Activated CD4-positive, alpha-beta T cell treated with anti-CD3 and anti-CD28 coated beads for 48 hours (primary cell): ENCODE measurements around the gene LOXHD1.

Source experiments
- DNase-seq: peaks from one replicate; pipeline ENCODE4 v3.0.0-alpha.2; 2020

LOXHD1 gene

DNA sequence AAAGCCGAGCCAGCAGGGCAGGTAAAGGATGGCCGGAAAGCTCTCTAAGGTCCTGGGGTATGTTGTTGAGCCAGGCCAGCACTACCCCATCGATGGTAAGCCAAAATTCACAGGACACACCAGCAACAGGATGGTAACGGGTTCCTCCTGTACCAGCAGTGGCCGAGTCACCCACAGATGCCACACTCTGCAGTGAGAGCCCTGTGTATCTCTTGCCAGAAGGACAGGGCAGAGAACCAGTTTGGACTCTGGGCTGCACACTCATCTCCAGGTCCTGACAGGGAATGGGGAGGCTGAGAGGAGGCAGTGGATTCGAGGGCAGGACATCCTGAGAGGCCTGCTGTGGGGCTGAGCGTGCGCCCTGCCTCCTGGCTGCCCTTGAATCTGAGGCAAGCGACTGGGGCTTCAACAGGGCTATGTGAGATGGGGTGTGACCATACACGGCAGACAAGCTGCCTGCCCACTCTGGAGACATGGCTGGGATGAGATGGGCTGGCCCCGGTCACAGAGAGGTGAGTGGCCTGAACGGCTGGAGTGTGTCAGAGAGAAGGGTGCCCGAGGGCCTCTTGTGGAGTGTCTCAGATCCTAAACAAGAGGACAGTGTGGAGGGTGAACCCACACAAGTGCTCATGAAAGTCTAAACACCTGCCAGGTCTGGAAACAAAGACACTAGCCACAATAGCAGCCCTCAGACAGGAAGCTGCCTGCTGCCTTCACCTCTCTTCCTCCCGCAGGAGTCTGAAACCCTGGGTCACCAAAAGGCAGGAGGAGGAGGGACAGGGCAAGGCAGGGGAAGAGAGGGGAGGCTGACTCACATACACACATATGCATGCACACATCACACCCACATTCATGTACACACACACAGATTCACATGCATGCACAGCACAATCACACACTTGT is 182.3 kb downstream of the LOXHD1 start:
- DNase-seq: no peak

- DNase-seq: no peak
These were observed 185.1 kb downstream of the LOXHD1 start for GRCh38 chr18:46471809-46472498.

DNA sequence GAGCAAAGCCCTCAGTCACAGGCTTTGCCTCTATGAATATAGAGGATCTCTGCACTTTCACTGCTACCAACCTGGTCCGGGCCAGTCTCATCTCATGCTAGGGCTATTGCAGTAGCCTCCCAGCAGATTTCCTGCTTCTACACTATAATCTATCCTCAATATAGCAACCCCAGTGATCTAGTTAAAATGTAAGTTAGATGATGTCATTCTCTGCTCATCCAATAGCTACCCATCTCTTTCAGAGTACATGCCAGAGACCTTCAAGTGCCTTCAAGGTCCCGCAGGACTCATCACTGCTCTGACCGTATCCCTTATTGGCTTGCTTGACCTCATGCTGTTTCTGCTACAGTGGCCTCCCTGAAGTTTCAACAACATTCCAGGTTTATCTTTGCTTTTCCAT is 186.3 kb downstream of the LOXHD1 start:
- DNase-seq: no peak

DNA sequence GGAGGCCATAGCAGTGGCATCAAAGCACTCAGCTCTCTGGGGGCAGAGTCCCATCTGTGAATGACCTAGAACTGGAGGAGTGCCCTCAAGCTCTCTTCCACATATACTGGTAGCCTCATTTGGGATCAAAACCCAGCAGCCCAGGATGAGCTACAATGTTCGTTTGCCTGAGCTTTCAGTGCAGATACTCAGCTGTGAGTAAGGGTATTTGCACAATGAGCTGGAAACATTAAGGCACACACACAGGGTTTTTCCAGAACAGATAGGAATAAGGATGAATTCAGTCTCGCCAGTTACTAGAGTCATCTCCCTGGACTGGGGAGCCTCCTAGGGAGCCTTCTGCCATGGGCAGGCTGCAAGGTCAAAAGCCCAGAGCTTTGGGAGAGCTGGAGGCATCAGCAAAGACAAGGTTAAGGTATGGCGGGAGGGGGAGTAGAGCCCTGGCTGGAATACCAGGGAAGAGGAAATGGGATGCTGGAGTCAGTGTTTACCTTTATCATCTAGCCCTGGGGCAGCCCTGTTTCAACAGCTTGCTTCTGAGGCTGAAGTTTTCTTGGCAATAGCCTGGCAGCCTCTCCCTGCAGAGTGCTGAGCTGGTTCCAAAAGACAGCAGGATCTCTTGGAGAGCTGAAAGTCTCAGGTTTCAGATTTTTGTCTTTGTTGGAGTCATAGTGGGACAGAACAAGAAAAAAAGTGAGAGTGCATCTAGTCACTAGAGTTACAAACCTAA is 187.7 kb downstream of the LOXHD1 start:
- DNase-seq: no peak

DNA sequence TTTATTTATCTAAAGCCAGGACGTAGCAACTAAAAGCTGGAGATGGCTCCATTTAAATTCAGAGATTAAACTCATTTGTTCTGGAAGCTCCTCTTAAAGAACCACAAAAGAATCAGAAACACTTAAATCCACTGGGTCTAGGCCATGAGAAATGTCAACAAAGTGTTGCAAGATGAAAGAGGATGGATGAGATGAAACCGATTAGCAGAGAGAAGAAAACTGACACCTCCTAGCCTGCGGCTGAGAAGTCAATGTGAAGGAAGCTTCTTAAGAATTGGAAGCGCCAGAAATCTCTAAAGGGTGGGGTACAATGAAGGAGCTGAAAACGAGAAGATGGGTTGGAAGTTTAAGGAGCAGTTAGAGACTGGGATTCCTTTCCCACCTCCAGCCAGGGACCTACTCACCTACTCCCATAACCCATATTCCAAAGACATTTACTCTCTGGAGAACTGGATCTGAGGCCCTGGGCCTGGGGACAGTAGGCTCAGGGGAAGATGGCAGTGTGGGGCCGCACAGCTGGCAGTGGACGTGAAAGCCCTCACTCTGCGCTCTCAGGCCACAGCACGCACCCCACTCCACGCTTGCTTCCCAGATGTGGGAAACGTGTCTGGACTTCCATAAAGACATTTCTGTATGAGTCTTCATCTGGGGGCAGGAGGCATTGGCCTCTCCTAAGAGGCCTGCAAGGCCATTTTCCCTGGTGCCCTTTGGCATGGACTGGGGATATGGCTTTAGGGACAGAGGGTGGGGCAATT is 188.4 kb downstream of the LOXHD1 start:
- DNase-seq: no peak

- DNase-seq: no peak
These were observed 190.5 kb downstream of the LOXHD1 start for GRCh38 chr18:46466234-46467160.

- no peak for DNase-seq
These were observed 191.9 kb downstream of the LOXHD1 start for GRCh38 chr18:46464926-46465655.

DNA sequence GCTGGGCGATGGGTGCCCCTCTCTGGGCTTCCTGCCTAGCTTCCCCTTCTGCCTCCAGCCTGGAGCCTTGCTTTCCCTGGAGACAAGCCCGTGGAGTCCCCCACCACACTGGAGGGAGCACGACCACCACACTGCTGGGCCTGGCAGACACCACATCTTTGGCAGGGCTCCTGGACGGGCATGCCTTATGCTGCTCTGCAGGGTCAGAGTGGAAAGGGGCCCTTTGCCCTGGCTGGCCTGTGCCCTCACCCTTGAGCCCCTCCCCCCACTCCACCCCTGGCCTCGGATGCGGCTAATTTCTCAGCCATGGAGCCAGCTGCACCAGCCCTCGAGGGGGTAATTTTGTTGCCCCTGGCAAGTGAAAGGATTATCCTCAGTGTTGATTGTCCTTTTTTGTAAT is 194.5 kb downstream of the LOXHD1 start:
- no peak for DNase-seq

DNA sequence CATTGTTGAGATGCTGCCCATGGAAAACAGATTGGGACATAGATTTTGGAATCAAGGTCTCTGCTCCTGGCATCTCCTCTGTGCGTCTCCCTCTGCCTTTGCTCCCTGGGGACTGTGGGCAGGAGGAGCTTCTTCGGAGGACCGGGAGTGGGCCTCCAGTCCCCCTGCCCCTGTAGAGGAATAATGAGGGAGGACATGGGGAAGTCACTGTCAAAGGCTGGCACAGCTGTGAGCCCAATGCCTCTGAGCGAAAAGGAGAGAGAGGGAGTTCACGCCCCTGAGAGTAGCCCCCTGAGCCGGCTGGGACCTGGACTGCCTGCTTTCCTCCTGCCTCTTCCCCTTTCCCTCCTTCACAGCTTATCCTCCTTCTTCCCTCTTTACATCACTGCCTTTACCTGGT is 195.0 kb downstream of the LOXHD1 start:
- DNase-seq: no peak

- no peak for DNase-seq
These were observed 196.3 kb downstream of the LOXHD1 start for GRCh38 chr18:46460754-46461153.

DNA sequence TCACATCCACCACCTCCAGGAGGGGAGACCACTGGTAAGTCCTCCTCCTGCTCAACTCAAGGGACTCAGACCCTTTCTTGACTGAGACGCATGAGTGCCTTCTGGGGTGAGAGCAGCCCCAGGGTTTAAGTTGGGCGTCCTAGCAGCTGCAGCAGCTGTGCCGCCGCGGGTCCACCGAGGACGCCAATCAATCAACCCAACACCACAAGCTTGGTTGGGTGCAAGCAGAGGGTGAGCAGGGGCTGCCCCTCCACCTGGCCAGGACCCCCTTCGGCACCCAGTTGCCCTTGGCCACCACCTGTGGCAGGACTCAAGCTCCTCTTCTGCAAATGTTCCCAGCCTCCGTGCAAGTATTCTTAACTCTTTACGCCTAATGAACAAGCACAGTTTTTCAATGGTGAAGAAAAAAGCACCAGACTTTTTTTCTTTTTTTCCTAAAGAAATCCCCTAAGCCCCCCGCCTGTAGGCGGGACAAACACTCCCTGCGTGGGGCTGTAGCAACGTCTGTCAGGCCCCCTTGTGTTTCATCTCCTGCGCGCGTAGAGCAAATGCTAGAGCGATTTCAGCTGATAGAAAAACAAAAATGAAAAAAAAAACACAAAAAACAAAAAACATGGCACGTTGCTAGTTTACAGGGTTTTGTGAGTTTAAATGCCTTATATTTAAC is 197.1 kb downstream of the LOXHD1 start:
- no peak for DNase-seq

- DNase-seq: no peak
These were observed 198.5 kb downstream of the LOXHD1 start for GRCh38 chr18:46458472-46458871.

DNA sequence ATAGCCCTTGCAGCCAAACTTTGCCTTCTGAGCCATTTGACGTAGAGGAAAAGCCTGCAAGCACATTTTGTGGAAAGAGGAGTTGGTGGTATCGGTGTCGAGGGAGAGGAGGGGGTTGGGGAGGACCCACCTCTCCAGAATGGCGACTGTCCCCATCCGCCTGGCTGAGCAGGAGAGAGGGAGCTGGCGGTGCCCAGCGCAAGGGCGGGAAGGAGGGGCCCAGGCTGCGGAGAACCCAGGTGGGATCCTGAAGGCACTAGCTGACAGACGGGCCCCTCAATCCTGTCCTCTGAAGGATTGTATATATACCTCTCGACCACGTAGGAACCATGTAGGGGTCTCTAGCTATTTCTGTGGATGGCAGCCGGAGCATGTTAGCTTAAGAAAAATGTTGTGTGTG is 200.3 kb downstream of the LOXHD1 start:
- no peak for DNase-seq

GRCh38 chr18:46452820-46453219 is 204.2 kb downstream of the LOXHD1 start:
- DNase-seq: no peak

GRCh38 chr18:46449499-46449898 is 207.5 kb downstream of the LOXHD1 start:
- DNase-seq: no peak

DNA sequence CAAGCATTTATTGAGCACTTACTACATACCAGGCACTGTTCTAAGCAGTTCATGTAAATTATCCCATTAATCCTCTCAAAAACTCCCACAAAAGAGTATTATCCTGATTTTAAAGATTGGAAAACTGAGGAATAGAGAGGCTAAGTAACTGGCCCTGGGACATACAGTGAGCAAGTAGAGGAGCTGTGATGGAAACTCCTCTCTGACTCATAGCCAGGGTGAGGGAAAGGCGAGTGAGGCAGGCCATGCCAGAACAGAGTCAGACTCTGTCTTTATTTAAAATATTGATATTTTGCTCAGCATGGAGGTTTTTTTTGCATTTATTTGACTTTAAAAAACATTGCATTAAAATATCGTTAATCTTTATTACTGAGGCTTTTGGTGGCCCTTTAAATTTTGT is 208.0 kb downstream of the LOXHD1 start:
- no peak for DNase-seq

- no peak for DNase-seq
These were observed 208.7 kb downstream of the LOXHD1 start for GRCh38 chr18:46448347-46448746.

DNA sequence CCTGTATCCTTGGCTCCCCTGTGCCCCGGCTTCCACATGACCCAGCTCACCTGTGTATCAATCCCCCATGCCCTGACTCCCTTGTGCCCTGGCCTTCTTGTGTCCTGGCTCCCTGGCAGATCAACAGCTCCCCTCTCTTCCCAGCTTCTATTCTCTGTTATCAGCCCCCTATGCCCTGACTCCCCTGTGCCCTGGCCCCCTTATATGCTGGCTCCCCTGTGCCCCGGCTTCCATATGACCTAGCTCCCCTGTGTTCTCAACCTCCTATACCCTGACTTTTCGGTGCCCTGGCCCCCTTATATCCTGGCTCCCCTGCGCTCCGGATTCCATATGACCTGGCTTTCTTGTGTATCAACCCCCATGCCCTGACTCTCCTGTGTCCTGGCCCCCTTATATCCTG is 209.2 kb downstream of the LOXHD1 start:
- DNase-seq: no peak

DNA sequence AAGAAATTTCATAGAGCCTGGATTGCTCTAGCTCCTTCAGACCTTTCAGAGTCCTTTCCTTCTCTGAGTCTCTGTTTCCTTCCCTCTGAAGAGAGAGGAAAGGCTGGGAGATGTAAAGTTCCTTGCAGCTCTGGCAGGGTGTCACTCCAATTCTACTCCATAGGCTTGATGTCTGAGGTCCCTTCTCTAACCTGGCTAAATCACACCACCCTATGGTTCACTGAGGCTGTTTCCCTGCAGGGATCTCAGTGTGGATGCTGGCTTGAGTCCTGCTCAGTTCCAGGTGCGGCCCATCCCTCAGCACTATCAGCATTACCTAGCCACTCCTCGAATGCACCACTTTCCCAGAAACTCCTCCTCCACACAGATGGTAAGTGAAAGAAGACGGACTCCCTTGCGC is 209.7 kb downstream of the LOXHD1 start:
- DNase-seq: no peak

DNA sequence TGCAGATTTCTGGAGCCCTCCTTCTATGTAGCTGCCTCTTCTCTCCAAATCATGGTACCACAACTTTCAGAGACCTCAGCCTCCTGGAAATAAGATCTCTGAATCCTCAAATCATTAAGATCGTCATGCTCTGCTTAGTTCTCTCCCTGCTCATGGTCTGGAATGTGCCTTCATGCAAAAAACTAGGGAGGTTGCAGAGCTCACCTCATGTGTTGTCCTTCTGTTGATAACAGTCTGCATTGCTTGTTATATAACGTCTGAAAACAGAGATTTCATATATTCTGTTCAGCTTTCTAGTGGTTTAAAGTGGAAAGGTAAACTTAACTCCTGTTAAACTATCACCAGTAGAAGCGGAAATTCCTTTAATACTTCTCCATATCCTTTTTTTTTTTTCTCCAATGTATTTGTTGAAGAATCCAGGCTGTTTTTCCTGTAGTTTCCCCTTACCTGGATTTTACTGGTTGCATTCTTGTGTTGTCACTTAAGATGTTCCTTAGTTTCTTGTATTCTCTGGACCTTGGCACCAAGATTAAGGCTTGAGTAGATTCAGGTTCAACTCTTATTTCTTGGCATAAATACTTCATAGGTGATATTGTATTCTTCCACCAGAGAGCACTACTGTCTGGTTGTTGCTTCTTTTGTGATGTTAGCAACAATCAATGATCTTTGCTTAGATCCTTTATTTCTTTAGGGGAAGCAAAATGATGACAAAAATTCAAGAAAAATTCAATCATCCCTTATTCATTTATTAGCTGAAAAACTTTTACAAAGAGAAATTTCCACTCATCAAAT is 211.3 kb downstream of the LOXHD1 start:
- no peak for DNase-seq
